Left lung (tissue), 10 donors: ENCODE data around the gene EFCAB13. TPM values are rescaled to one million over a fixed set of nuclear protein-coding genes. Genes with fewer than 3 reads are reported as not detected.
"Not testable (repeated sequence)": the region's sequence is repeated elsewhere in the genome, so short reads cannot be mapped to it uniquely, and the experiment has no call there.

Experiments used
- ATAC-seq: fragments of 200-7000 bp; cut with Tn5 transposase; one replicate; pipeline ENCODE4 v1.9.1; 2020; ENCODE audit warnings: moderate library complexity
- DNase-seq, 4 donors: peaks; one replicate each; pipeline ENCODE4 v3.0.0-alpha.2; 2013 to 2020
- H3K27ac ChIP-seq, 2 donors: fragments of 200-600 bp; sonication (generic) in 1 of 2; one replicate each; pipeline versions ENCODE4 v1.5.0 to v1.8.0; 2020 to 2021
- H3K27me3 ChIP-seq, 2 donors: fragments of 200-600 bp; sonication (generic) in 1 of 2; one replicate each; pipeline versions ENCODE4 v1.5.0 to v1.8.0; 2020 to 2021
- H3K36me3 ChIP-seq, 2 donors: fragments of 200-600 bp; sonication (generic) in 1 of 2; one replicate each; pipeline versions ENCODE4 v1.5.0 to v1.8.0; 2020 to 2021
- H3K4me1 ChIP-seq, 2 donors: fragments of 200-600 bp; one replicate each; pipeline ENCODE4 v1.8.0; 2021
- H3K4me3 ChIP-seq, 2 donors: fragments of 200-600 bp; sonication (generic) in 1 of 2; one replicate each; pipeline versions ENCODE4 v1.5.0 to v1.8.0; 2020 to 2021; ENCODE audit warnings: mild to moderate bottlenecking in 1 of 2
- H3K9me3 ChIP-seq, 2 donors: fragments of 200-600 bp; sonication (generic) in 1 of 2; one replicate each; pipeline versions ENCODE4 v1.5.0 to v1.8.0; 2020 to 2021
- intact Hi-C, 2 donors: fragments of 100-400 bp; cut with DNase I; formaldehyde crosslinking; loops; one replicate each; pipeline versions ENCODE4 v1.11.2 to v1.14.2; 2022
- polyA plus RNA-seq, 6 donors: library from polyadenylated mRNA; unstranded; fragments of 120-200 nt; gene quantifications; one replicate each; pipeline ENCODE4 v1.2.1, GENCODE V29; 2013; ENCODE audit not compliant: insufficient read length in 6 of 6
- total RNA-seq, 2 donors: library from RNA; stranded (reverse); fragmentation: NEBNext Ultra II Directional; extraction: Animal tissue kit (Norgen Biotek cat#: 25700); gene quantifications; one replicate each; pipeline ENCODE4 v1.2.1, GENCODE V29; 2021
- TF ChIP-seq, protein P1 (sequence below), 2 donors: fragments of 200-600 bp; sonication (generic) in 1 of 2; IDR thresholded peaks; one replicate each; pipeline versions ENCODE4 v1.5.0 to v1.8.0; 2021; ENCODE audit warnings: antibody characterized with exemption in 2 of 2
- donor health status: DM: no; HTN: yes; CAD: no.
- donor health status: DM: no; HTN: no; CAD: no.

EFCAB13 gene
- total and polyA plus RNA-seq, 8 donors: 7.4 to 13.0 (median 10.0) TPM

DNA sequence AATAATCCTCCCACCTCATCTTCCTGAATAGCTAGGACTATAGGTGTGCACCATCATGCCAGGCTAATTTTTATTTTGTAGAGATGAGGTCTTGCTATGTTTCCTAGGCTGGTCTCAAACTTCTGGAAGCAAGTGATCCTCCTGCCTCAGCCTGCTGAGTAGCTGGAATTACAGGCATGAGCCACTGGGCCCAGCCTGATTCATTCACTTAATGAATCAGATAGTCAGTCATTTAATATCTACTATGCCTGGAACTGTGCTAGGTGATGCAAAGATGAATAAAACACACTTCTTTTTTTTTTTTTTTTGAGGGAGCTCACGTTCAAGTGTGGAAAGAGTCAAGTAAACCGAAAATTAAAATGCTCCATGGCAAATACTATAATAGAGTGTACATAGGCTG lies 39.4 kb downstream of the EFCAB13 start:
- no peaks in the 10 kb centered on the region for H3K9me3 ChIP-seq
- H3K36me3 ChIP-seq: peaks cover 0 to 4% of the 10 kb centered on the region in 2 donors
- H3K27ac ChIP-seq: no peak overlapping the region
- TF ChIP-seq, protein P1, sequence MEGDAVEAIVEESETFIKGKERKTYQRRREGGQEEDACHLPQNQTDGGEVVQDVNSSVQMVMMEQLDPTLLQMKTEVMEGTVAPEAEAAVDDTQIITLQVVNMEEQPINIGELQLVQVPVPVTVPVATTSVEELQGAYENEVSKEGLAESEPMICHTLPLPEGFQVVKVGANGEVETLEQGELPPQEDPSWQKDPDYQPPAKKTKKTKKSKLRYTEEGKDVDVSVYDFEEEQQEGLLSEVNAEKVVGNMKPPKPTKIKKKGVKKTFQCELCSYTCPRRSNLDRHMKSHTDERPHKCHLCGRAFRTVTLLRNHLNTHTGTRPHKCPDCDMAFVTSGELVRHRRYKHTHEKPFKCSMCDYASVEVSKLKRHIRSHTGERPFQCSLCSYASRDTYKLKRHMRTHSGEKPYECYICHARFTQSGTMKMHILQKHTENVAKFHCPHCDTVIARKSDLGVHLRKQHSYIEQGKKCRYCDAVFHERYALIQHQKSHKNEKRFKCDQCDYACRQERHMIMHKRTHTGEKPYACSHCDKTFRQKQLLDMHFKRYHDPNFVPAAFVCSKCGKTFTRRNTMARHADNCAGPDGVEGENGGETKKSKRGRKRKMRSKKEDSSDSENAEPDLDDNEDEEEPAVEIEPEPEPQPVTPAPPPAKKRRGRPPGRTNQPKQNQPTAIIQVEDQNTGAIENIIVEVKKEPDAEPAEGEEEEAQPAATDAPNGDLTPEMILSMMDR (IDR thresholded peaks at IDR 0.05): no peak
- DNase-seq: no peak
- H3K27me3 ChIP-seq: no peaks in the 10 kb centered on the region
- H3K4me3 ChIP-seq: no peak overlapping the region
- intact Hi-C loops: no loop called here
- no peak for ATAC-seq
- no peaks in the 10 kb centered on the region for H3K4me1 ChIP-seq

DNA sequence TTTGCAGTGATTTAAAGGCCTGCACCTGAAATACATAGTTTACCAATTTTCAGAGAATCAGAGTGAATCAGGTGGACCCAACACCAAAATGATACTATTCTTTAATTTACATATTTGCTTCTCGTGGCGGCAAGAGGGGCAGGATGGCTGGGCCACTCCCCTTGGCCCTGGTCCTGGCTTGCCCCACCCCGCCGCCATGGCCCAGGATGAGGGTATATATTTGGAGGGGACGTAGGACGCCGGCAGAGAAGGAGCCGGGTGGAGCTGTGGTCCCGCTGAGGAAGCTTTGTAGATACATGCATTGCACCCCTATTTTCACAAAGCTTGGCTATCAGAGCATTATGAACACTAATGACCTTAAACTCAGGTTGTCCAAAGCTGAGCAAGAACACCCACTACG lies 43.5 kb downstream of the EFCAB13 start:
- Histone ChIP-seq H3K36me3 (peaks cover 0 to 4% of the 10 kb centered on the region in 2 donors), H3K9me3 (peaks cover 0 to 3% of the 10 kb centered on the region in 2 donors), H3K27ac (no peak overlapping the region), H3K4me1 (no peaks in the 10 kb centered on the region), H3K27me3 (no peaks in the 10 kb centered on the region), H3K4me3 (no peak overlapping the region)
- intact Hi-C loops: no loop called here
- ATAC-seq (no peak), DNase-seq (no peak)
- TF ChIP-seq, protein P1 (IDR thresholded peaks at IDR 0.05): no peak

DNA sequence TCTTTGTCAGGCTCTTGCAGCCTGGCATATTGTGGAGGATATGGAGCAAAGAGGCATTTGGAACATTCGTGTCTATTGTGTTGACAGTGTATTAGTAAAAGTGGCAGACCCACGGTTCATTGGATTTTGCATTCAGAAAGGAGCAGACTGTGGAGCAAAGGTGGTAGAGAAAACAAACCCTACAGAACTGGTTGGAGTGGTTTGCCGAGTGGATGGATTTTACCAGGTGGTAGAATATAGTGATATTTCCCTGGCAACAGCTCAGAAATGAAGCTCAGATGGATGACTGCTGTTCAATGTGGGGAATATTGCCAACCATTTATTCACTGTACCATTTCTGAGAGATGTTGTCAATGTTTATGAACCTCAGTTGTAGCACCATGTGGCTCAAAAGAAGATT lies 44.5 kb downstream of the EFCAB13 start:
- Histone ChIP-seq H3K27me3 (no peaks in the 10 kb centered on the region), H3K9me3 (peaks cover 0 to 13% of the 10 kb centered on the region in 2 donors), H3K4me3 (no peak overlapping the region), H3K36me3 (peaks cover 0 to 4% of the 10 kb centered on the region in 2 donors), H3K27ac (no peak overlapping the region), H3K4me1 (no peaks in the 10 kb centered on the region)
- ATAC-seq (no peak), DNase-seq (peak in 1 of 4 donors; percentile 10)
- intact Hi-C loops: no loop called here
- TF ChIP-seq, protein P1 (IDR thresholded peaks at IDR 0.05): no peak

DNA sequence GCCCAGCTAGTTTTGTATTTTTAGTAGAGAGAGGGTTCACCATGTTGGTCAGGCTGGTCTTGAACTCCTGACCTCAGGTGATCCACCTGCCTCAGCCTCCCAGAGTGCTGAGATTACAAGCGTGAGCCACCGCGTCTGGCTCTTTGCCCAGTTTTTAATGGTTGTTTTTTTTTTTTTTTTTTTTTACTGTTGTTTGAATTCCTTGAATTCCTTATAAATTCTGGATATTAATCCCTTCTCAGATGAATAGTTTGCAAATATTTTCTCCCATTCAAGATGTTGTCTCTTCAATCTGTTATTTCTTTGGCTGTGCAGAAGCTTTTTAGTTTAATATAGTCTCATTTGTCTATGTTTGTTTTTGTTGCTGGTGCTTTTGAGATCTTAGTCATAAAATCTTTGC lies 47.1 kb downstream of the EFCAB13 start:
- intact Hi-C loops, H3K27ac ChIP-seq, H3K4me3 ChIP-seq, H3K4me1 ChIP-seq, DNase-seq, H3K27me3 ChIP-seq, H3K36me3 ChIP-seq, ATAC-seq: not testable (repeated sequence)
- peaks cover 0 to 18% of the 10 kb centered on the region in 2 donors for H3K9me3 ChIP-seq

DNA sequence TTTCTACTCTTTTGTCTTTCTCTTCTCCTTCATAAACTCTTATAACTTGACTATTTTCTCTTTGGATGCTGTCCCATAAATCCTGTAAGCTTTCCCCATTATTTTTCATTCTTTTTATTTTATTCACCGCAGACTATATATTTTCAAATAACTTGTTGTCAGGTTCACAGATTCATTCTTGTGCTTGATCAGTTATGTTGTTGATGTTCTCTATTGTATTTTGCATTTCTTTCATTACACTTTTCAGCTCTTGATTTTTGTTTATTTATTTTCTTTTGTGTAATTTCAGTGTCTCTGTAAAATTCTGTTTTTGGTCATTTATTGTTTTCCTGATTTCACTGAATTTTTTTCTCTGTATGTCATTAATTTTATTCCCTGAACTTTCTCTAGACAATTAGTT lies 49.2 kb downstream of the EFCAB13 start:
- Histone ChIP-seq H3K27ac (no peak overlapping the region), H3K36me3 (no peaks in the 10 kb centered on the region), H3K4me1 (no peaks in the 10 kb centered on the region), H3K9me3 (peaks cover 0 to 18% of the 10 kb centered on the region in 2 donors), H3K4me3 (no peak overlapping the region), H3K27me3 (no peaks in the 10 kb centered on the region)
- DNase-seq (no peak), ATAC-seq (no peak)
- intact Hi-C loops: no loop called here
- TF ChIP-seq, protein P1 (IDR thresholded peaks at IDR 0.05): no peak

DNA sequence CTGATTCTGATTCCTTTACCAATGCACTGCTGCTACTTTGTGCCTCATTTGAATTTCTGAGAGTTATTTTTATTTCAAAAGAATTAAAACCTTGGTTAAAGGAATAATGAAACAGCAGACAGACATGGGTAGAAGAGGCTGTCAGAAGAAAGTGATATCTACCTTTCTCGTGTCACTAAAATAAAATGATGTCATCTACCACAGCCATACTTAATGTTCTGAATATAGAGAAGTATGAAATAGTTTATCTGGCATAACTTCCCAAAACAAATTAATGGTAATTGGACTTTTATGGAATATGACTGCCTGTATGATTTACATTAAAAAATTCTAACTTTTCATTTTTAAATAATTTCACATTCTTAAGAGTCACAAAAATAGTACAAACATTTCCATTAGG lies 52.5 kb downstream of the EFCAB13 start:
- H3K36me3 ChIP-seq: no peaks in the 10 kb centered on the region
- H3K27ac ChIP-seq: no peak overlapping the region
- H3K27me3 ChIP-seq: no peaks in the 10 kb centered on the region
- ATAC-seq: no peak
- intact Hi-C loops: no loop called here
- no peaks in the 10 kb centered on the region for H3K4me1 ChIP-seq
- DNase-seq: no peak
- no peak overlapping the region for H3K4me3 ChIP-seq
- peaks cover 0 to 18% of the 10 kb centered on the region in 2 donors for H3K9me3 ChIP-seq
- TF ChIP-seq, protein P1 (IDR thresholded peaks at IDR 0.05): no peak
